Body of pancreas (tissue), 4 donors: ENCODE results near the gene LRP2.

Experiments
- POLR2A ChIP-seq, 3 donors: fragments of 450-650 bp; IDR thresholded peaks; one replicate each; pipeline ENCODE4 v1.6.1; 2016; ENCODE audit warnings: antibody characterized with exemption in 3 of 3, mild to moderate bottlenecking in 2 of 3
- TF ChIP-seq, protein P1 (sequence below), 7 experiments: fragments of 450-650 bp in 4 of 7; fragments of 200-600 bp in 3 of 7; sonication (generic) in 3 of 7; IDR thresholded peaks; one replicate each; pipeline ENCODE4 v1.5.1; 2016 to 2019; ENCODE audit warnings: antibody characterized with exemption in 7 of 7

GRCh38 chr2:169386722-169387121, 24.4 kb upstream of the LRP2 start:
- TF ChIP-seq, protein P1, sequence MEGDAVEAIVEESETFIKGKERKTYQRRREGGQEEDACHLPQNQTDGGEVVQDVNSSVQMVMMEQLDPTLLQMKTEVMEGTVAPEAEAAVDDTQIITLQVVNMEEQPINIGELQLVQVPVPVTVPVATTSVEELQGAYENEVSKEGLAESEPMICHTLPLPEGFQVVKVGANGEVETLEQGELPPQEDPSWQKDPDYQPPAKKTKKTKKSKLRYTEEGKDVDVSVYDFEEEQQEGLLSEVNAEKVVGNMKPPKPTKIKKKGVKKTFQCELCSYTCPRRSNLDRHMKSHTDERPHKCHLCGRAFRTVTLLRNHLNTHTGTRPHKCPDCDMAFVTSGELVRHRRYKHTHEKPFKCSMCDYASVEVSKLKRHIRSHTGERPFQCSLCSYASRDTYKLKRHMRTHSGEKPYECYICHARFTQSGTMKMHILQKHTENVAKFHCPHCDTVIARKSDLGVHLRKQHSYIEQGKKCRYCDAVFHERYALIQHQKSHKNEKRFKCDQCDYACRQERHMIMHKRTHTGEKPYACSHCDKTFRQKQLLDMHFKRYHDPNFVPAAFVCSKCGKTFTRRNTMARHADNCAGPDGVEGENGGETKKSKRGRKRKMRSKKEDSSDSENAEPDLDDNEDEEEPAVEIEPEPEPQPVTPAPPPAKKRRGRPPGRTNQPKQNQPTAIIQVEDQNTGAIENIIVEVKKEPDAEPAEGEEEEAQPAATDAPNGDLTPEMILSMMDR (IDR thresholded peaks at IDR 0.05) = no peak
- TF ChIP-seq POLR2A (IDR thresholded peaks at IDR 0.05) = no peak
